22Rv1 (cell line): Measurements from ENCODE around the gene TMTC3.

Source experiments
- H3K27ac ChIP-seq: fragments of 450-650 bp; 2 replicates; pipeline ENCODE4 v1.5.1; 2017
- CTCF ChIP-seq: fragments of 450-650 bp; IDR thresholded peaks from 2 replicates; pipeline ENCODE4 v1.5.1; 2017; ENCODE audit warnings: mild to moderate bottlenecking
- ZFX ChIP-seq: fragments of 450-650 bp; IDR thresholded peaks from 2 replicates; pipeline ENCODE4 v1.6.1; 2017; ENCODE audit warnings: antibody characterized with exemption, borderline replicate concordance

The TMTC3 gene

GRCh38 chr12:88227263-88227662 is 85.2 kb downstream of the TMTC3 start:
- no peak for TF ChIP-seq CTCF
- no peak for TF ChIP-seq ZFX
- no peak overlapping the region for H3K27ac ChIP-seq

GRCh38 chr12:88227871-88228270 is 85.8 kb downstream of the TMTC3 start:
- TF ChIP-seq ZFX (no peak), CTCF (no peak)
- no peak overlapping the region for H3K27ac ChIP-seq

- TF ChIP-seq CTCF = no peak
- no peak for TF ChIP-seq ZFX
- H3K27ac ChIP-seq = no peak overlapping the region
Observed at GRCh38 chr12:88228720-88229119, 86.6 kb downstream of the TMTC3 start.

GRCh38 chr12:88230271-88230670 is 88.2 kb downstream of the TMTC3 start:
- TF ChIP-seq ZFX (no peak), CTCF (no peak)
- H3K27ac ChIP-seq = no peak overlapping the region

- H3K27ac ChIP-seq = no peak overlapping the region
- no peak for TF ChIP-seq ZFX
- TF ChIP-seq CTCF = no peak
Observed at GRCh38 chr12:88235183-88235833, 93.2 kb downstream of the TMTC3 start.

- TF ChIP-seq CTCF (no peak), ZFX (no peak)
Observed at GRCh38 chr12:88237954-88238353, 95.8 kb downstream of the TMTC3 start.

GRCh38 chr12:88238406-88238805 is 96.3 kb downstream of the TMTC3 start:
- no peak for TF ChIP-seq CTCF
- no peak for TF ChIP-seq ZFX
- H3K27ac ChIP-seq = no peak overlapping the region

More at GRCh38 chr12:88237954-88238353, 95.8 kb downstream of the TMTC3 start:
- H3K27ac ChIP-seq = no peak overlapping the region
